ENCODE results near the gene WFDC1.

DNA sequence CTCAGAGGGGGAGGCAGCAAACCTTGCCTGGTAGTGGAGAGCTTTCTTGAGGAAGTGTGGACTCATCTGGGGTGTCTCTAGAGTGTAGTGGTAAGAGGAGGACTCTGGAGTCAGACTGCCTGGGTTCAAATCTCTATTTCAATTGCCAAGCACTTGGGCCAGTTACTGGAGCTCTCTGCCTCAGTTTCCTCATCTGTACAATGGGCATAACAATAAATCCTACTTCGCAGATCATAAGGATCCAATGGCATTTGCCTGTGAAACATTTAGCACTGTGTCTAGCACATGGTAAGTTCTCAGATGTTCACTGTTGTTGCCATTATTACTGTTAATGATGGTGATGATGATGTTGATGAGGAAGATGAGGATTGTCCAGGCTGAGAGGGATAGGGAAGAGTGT, 23.6 kb upstream of the WFDC1 start:
- TF ChIP-seq, protein P1, sequence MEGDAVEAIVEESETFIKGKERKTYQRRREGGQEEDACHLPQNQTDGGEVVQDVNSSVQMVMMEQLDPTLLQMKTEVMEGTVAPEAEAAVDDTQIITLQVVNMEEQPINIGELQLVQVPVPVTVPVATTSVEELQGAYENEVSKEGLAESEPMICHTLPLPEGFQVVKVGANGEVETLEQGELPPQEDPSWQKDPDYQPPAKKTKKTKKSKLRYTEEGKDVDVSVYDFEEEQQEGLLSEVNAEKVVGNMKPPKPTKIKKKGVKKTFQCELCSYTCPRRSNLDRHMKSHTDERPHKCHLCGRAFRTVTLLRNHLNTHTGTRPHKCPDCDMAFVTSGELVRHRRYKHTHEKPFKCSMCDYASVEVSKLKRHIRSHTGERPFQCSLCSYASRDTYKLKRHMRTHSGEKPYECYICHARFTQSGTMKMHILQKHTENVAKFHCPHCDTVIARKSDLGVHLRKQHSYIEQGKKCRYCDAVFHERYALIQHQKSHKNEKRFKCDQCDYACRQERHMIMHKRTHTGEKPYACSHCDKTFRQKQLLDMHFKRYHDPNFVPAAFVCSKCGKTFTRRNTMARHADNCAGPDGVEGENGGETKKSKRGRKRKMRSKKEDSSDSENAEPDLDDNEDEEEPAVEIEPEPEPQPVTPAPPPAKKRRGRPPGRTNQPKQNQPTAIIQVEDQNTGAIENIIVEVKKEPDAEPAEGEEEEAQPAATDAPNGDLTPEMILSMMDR (conservative IDR thresholded peaks at IDR 0.05; ENCODE audit: low read length), result no peak
- no peak for TF ChIP-seq EZH2phosphoT487 (IDR thresholded peaks at IDR 0.05; ENCODE audit: borderline replicate concordance, low read depth, low read length)

All from OCI-LY7 (cell line).